Stomach (tissue), 9 donors: Measurements from ENCODE around the gene COL5A1. TPM values are rescaled to one million over a fixed set of nuclear protein-coding genes. Genes with fewer than 3 reads are reported as not detected.
"Not testable (repeated sequence)": the region's sequence is repeated elsewhere in the genome, so short reads cannot be mapped to it uniquely, and the experiment has no call there.

Experiments used
- DNase-seq, 2 donors: peaks; one replicate each; pipeline versions ENCODE4 v3.0.0 to v3.0.0-alpha.2; 2013 to 2019
- H3K27ac ChIP-seq, 5 donors: fragments of 200-600 bp in 4 of 5; sonication (generic) in 4 of 5; one replicate each; pipeline ENCODE4 v1.5.1; 2013 to 2019; ENCODE audit warnings: mild to moderate bottlenecking in 1 of 5, moderate library complexity in 1 of 5
- H3K27me3 ChIP-seq, 3 donors: fragments of 200-600 bp; sonication (generic); one replicate each; pipeline ENCODE4 v1.5.1; 2017 to 2019; ENCODE audit warnings: mixed run types in 1 of 3
- H3K36me3 ChIP-seq, 4 donors: fragments of 200-600 bp; sonication (generic); 1 replicate in 3 of 4; 2 replicates in 1 of 4; pipeline ENCODE4 v1.5.1; 2016 to 2019
- H3K4me1 ChIP-seq, 4 donors: fragments of 200-600 bp; sonication (generic); one replicate each; pipeline ENCODE4 v1.5.1; 2016 to 2019
- H3K4me3 ChIP-seq, 4 donors: fragments of 200-600 bp; sonication (generic) in 3 of 4; one replicate each; pipeline ENCODE4 v1.5.1; 2016 to 2019; ENCODE audit warnings: mild to moderate bottlenecking in 1 of 4
- H3K9me3 ChIP-seq, 4 donors: fragments of 200-600 bp; sonication (generic); one replicate each; pipeline ENCODE4 v1.5.1; 2016 to 2019
- EP300 ChIP-seq: sonication (generic); formaldehyde crosslinking; IDR thresholded peaks from one replicate; pipeline ENCODE4 v1.6.1; 2017; ENCODE audit warnings: antibody characterized with exemption
- POLR2A ChIP-seq, 4 donors: fragments of 450-650 bp; IDR thresholded peaks; one replicate each; pipeline ENCODE4 v1.6.1; 2016; ENCODE audit warnings: antibody characterized with exemption in 4 of 4, control low read depth in 2 of 4, mild to moderate bottlenecking in 1 of 4, moderate library complexity in 1 of 4
- POLR2AphosphoS5 ChIP-seq, 3 donors: sonication (generic); formaldehyde crosslinking; IDR thresholded peaks; one replicate each; pipeline ENCODE4 v1.6.1; 2016; ENCODE audit warnings: antibody characterized with exemption in 3 of 3
- WGBS, 5 donors: extraction: QIAGEN DNeasy Blood & Tissue Kit in 3 of 5; methylation state at CpG; one replicate each; pipeline versions ENCODE4 v1.1.5 to v1.1.7; 2013 to 2018; 5-methylcytosine and 5-hydroxymethylcytosine counted together
- intact Hi-C: fragments of 100-400 bp; cut with DNase I; formaldehyde crosslinking; loops from one replicate; pipeline ENCODE4 v1.15.1; 2023; ENCODE audit warnings: low total_unique reads
- polyA plus RNA-seq, 3 donors: library from polyadenylated mRNA; stranded (reverse); fragments of 200-250 nt; gene quantifications; one replicate each; pipeline ENCODE4 v1.2.3, GENCODE V29; 2013
- total RNA-seq, 5 donors: library from RNA; depleted of rRNA; stranded (reverse); fragments of >200 nt; gene quantifications; one replicate each; pipeline versions ENCODE4 v1.1.0 to v1.2.3, GENCODE V29; 2014 to 2016
- TF ChIP-seq, protein P1 (sequence below), 7 experiments: fragments of 450-650 bp in 4 of 7; fragments of 200-600 bp in 3 of 7; sonication (generic) in 3 of 7; IDR thresholded peaks; one replicate each; pipeline ENCODE4 v1.5.1; 2016 to 2019; ENCODE audit warnings: antibody characterized with exemption in 7 of 7, control low read depth in 2 of 7, mild to moderate bottlenecking in 1 of 7
- donor health status: healthy with polysubstance abuse.
- donor health status: Bipolar disorder and iron deficiency.
- donor health status: healthy.

The COL5A1 gene
- total and polyA plus RNA-seq, 8 donors, result 7.3 to 205 (median 26.4) TPM

DNA sequence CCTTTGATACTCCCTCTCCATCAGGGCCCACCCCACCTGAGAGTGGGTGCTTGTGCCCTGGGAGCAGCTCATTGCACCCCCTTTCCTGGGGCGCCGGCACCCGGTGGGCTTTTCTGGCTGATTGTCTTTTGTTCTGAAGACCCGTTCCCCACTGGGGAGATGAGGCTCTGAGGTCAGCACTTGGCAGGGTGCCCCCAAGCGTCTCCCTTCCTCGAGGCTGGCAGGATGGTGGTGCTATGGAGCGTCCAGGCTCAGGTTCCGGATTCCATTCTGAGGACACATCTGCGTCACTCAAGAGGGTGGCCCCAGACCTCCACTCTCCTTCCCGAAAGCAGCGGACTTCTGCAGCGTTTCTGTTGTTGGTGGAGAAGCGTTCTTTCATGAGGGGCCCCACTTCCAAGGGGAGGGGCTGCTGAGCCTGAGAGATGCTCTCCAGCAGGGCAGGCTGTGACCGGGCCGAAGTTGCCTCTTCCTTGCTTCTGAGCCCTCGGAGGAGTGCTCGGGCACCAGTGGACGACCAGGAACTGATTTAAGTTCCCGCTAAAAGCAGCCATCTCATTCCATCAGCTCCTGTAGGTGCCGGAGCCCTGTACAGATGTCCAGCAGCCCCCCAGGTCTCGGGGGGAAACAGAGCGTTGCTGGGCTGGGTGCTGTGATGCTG, 42.2 kb downstream of the COL5A1 start:
- Histone ChIP-seq H3K4me1 (peaks cover 8 to 45% (median 28%) of the 10 kb centered on the region in 4 donors), H3K27ac (peak overlapping the region in 3 of 5 donors; percentile 7 to 69 (median 20)), H3K36me3 (no peaks in the 10 kb centered on the region), H3K27me3 (no peaks in the 10 kb centered on the region), H3K4me3 (no peak overlapping the region), H3K9me3 (no peaks in the 10 kb centered on the region)
- DNase-seq, result no peak
- TF ChIP-seq EP300 (no peak), POLR2AphosphoS5 (IDR thresholded peaks at IDR 0.05) (no peak), POLR2A (IDR thresholded peaks at IDR 0.05) (no peak)
- TF ChIP-seq, protein P1, sequence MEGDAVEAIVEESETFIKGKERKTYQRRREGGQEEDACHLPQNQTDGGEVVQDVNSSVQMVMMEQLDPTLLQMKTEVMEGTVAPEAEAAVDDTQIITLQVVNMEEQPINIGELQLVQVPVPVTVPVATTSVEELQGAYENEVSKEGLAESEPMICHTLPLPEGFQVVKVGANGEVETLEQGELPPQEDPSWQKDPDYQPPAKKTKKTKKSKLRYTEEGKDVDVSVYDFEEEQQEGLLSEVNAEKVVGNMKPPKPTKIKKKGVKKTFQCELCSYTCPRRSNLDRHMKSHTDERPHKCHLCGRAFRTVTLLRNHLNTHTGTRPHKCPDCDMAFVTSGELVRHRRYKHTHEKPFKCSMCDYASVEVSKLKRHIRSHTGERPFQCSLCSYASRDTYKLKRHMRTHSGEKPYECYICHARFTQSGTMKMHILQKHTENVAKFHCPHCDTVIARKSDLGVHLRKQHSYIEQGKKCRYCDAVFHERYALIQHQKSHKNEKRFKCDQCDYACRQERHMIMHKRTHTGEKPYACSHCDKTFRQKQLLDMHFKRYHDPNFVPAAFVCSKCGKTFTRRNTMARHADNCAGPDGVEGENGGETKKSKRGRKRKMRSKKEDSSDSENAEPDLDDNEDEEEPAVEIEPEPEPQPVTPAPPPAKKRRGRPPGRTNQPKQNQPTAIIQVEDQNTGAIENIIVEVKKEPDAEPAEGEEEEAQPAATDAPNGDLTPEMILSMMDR (IDR thresholded peaks at IDR 0.05), result no peak
- 74 to 87% (median 79%) methylated on average over 14 to 22 of the region's 22 CpGs for WGBS, 5 donors
- intact Hi-C loops, result no loop called here

DNA sequence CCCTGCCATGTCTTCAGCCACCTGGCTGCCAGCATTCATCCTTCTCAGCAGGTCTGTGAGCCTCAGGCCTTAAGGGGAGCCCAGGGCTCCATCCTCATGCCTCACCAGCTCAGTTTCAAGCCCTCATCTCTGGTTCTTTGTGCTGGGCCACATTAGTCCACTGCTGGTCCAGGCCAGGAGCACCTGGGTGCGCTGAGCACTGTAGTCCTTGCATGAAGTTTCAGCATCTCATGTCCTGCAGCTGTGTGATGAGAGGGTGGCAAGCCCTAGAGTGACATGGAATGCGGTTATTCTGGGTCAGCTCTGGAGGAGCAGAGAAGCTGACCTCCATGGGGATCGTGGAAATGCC, 42.7 kb downstream of the COL5A1 start:
- intact Hi-C loops, result no loop called here
- Histone ChIP-seq H3K4me3 (no peak overlapping the region), H3K9me3 (no peaks in the 10 kb centered on the region), H3K27ac (peak overlapping the region in 2 of 5 donors; percentile 7 to 69), H3K27me3 (no peaks in the 10 kb centered on the region), H3K36me3 (no peaks in the 10 kb centered on the region), H3K4me1 (peaks cover 8 to 47% (median 32%) of the 10 kb centered on the region in 4 donors)
- TF ChIP-seq, protein P1 (IDR thresholded peaks at IDR 0.05), result no peak
- no peak for TF ChIP-seq EP300
- DNase-seq, result no peak
- WGBS, 5 donors, result 82 to 98% (median 87%) methylated on average over 3 of the region's 3 CpGs

DNA sequence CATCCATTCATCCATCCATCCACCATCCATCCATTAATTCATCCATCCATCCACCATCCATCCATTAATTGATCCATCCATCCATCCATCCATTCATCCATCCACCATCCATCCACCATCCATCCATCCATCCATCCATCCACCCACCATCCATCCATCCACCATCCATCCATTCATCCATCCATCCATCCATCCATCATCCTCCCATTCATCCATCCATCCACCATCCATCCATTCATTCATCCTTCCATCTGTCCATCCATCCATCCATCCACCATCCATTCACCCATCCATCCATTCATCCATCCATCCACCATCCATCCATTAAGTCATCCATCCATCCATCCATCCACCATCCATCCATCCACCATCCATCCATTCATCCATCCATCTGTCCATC, 43.3 kb downstream of the COL5A1 start:
- DNase-seq, H3K27ac ChIP-seq, H3K9me3 ChIP-seq, H3K36me3 ChIP-seq, H3K27me3 ChIP-seq, H3K4me3 ChIP-seq, intact Hi-C loops: not testable (repeated sequence)
- peaks cover 13 to 53% (median 33%) of the 10 kb centered on the region in 4 donors for H3K4me1 ChIP-seq

DNA sequence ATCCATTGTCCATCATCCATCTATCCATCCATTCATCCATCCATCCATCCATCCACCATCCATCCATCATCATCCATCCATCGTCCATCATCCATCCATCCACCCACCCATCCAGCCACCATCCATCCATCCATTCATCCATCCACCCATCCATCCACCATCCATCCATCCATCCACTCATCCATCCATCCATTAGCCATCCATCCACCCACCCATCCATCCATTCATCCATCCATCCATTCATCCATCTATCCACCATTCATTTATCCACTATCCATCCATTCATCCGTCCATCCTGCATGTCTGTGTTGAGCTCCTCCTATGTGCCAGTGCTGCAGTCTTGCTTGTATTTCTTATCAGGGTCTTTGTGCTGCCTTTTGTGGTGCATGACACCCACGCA, 44.2 kb downstream of the COL5A1 start:
- no peaks in the 10 kb centered on the region for H3K27me3 ChIP-seq
- H3K4me3 ChIP-seq, result no peak overlapping the region
- intact Hi-C loops, result no loop called here
- WGBS, 5 donors, result 84 to 94% (median 86%) methylated on average over 3 of the region's 3 CpGs
- DNase-seq, result no peak
- H3K27ac ChIP-seq, result no peak overlapping the region
- no peaks in the 10 kb centered on the region for H3K9me3 ChIP-seq
- TF ChIP-seq, protein P1 (IDR thresholded peaks at IDR 0.05), result no peak
- no peak for TF ChIP-seq POLR2A (IDR thresholded peaks at IDR 0.05)
- no peak for TF ChIP-seq EP300
- no peak for TF ChIP-seq POLR2AphosphoS5 (IDR thresholded peaks at IDR 0.05)
- H3K36me3 ChIP-seq, result no peaks in the 10 kb centered on the region
- H3K4me1 ChIP-seq, result peaks cover 14 to 53% (median 34%) of the 10 kb centered on the region in 4 donors

DNA sequence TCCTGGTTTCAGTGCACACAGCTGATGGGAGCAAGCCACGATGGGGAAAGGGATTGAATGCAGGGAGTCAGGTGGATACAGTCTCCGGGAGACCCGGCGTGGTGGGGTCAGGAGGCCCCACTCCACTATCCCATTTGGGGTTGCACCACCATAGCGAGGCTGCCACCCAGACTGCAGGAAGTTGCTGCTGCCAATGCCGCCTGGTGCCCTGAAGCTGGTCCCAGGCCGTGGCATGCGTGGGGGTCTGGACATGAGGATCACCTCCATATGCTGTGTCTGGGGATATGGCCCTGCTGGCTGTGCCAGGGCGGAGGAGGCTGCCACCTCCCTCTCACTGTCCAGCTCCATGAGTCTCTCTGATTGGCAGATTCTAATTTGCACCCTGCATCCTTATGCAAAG, 45.3 kb downstream of the COL5A1 start:
- Histone ChIP-seq H3K9me3 (no peaks in the 10 kb centered on the region), H3K4me3 (no peak overlapping the region), H3K27me3 (no peaks in the 10 kb centered on the region), H3K27ac (no peak overlapping the region), H3K36me3 (peaks cover 0 to 6% (median 0%) of the 10 kb centered on the region in 4 donors), H3K4me1 (peaks cover 6 to 46% (median 26%) of the 10 kb centered on the region in 4 donors)
- no peak for DNase-seq
- no peak for TF ChIP-seq EP300
- TF ChIP-seq, protein P1 (IDR thresholded peaks at IDR 0.05), result no peak
- WGBS, 5 donors, result 56 to 92% (median 79%) methylated on average over 3 to 9 of the region's 9 CpGs
- intact Hi-C loops, result no loop called here
